GM20431 (cell line): ENCODE data around the gene MYH9.

ENCODE experiments used
- in situ Hi-C: fragments of 300-500 bp; cut with MseI, MboI; formaldehyde crosslinking; loops from one replicate; pipeline ENCODE4 v1.15.0; 2020; ENCODE audit warnings: low sequenced_read_pairs; ENCODE audit not compliant: unreplicated experiment

Gene MYH9

DNA sequence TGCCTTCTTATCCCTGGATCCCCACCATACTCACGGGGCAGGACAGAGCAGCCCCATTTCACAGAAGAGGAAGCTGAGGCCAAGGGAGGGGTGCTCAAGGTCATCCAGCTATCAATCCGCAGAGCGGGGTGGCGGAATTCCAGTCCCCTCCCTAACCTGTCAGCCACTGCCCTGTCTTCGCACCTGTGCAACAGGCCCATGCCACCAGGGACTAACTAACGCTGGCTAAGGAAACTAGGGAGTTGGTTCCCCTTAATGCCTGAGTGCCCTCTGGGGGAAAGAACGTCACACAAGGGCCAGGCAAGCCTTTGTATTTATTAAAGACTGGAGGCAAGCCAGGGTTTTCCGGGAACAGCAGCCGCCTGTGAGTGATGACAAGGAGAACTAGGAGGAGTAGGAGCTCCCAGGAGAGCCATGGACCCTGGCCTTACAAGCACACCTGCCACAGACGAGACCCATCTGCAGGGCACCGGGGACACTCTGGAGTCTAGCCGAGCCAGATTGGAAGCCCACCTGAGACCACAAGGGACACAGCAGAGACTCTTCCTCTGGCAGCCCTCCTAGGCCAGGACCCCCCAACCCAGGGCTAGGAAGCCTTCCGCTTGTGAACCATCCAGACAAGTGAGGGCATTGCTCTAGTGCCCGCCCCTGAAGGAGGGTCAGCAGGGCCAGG lies 64.4 kb downstream of the MYH9 start:
- in situ Hi-C loops: no loop called here

DNA sequence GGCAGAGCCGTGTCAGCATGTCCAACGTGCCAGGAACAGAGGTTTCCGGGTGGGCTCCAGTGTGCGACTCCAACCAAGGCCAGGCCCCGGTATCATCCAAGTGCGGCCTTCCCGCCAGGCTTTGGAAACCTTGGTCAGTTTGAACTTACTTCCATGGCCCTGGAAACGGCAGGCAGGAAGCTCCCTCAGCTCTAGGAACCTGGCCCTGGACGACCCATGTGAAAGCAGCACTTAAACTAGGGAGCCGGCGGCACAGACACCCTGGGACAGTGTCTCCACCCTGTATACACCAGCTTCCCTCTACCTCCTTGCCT lies 65.2 kb downstream of the MYH9 start:
- in situ Hi-C loops: no loop called here

DNA sequence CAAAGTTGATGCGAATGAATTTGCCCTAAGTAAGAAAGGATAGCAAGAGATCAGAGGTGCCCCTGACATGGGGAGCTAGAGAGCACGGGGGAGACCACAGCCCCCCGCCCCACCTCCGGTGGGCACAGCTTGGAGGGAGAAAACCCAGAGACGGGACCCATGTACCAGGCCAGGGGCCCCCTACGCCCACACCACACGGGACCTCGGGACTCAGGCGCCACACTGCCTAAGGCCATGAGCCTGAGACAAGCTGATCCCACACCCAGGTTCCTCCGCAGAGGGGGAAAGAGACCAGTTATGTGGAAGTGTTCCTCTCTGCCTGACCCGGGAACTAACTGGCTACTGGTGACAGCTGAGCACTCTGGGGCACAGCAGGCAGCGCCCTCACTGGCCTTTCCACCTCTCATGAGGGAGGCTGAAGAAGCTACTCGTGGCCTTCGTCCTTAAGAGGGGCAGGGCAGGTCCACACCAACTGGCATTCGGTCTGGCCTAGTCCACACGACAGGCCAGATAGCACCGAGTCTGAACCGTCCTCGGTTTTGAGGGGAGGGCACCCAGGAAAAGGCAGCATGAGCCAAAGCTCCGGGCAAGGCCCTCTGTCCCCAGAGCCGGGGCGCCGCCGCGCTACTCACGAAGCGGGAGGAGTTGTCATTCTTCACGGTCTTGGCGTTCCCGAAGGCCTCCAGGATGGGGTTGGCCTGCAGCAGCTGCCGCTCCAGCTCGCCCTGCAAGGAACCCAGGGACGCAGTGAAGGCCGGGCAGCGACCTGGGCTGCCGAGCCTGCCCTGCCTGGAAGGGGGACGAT lies 65.8 kb downstream of the MYH9 start:
- in situ Hi-C loops: no loop called here

DNA sequence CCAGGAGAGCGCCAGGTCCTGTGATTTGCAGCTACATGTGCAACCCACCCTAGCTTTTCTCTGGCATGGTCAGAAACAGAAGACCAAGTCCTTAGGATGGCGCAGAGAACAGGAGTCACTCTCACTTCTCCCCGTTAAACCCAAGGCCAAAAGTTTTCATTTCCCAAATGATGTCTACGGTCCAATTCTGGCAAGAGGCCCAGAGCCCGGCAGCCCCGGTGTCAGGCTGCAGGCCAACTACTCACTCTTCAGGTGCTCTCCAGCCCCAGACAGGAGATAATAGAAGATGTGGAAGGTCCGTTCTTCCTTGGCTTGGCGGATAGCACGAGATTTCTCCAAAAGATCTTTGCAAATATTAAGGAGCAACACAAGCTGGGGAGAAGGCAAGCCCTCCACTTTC lies 67.2 kb downstream of the MYH9 start:
- in situ Hi-C loops: no loop called here

DNA sequence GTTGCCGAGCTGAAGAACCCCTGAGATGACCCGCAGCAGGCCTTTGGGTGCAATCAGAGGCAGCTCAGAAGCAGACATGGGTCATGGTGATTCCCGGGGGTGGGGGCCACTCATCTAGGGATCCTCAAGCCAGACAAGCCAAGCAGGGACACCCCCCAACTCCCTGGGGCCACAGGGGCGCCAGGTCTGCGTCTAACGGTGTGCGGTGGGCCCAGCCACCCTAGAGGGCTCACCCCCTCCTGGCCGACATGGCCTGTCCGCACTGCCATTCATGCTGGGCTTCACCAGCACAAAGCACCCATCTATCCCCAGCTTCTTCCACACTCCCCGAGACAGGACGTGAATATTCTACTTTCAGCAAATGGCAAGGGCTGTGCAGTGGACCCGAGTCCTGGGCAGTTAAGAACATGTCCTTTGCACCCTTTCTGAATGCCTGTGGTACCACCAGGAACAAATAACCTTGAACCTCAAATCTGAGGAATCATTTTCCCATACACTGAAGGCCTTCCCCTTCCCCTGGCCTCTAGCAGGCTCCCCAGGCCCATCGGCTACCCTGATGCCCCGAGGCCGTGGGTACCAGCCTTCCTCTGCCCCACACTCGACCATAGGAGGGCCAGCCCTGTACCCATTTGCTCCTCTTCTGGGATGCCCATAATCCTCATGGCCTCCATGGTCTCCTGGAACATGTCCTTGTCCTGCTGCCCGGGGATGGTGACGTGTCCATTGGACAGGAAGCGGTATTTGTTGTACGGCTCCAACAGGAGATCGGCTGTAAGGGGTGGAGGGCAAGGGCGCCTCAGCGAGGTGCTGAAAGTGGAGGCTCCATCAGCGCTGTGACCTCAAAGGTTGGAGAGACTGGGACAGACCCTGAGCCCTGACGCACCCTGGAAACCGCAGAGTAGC lies 67.9 kb downstream of the MYH9 start:
- in situ Hi-C loops: no loop called here

DNA sequence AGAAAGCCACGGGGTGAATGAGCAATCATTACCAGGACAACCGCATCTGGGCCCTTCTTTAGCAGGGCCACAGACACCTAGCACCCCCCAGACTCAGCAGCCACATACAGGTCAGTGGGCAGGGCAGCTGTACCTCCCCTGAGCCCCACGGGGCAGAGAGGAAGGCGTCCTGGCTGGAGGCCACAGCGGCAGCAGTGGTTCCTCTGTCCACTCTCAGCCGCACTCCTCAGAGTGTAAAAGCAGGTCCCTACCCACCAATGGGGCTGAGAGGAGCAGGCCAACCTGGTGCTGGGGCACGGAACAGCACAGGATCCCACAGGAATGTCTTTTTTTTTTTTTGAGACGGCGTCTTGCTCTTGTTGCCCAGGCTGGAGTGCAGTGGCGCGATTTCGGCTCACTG lies 69.3 kb downstream of the MYH9 start:
- in situ Hi-C loops: no loop called here

DNA sequence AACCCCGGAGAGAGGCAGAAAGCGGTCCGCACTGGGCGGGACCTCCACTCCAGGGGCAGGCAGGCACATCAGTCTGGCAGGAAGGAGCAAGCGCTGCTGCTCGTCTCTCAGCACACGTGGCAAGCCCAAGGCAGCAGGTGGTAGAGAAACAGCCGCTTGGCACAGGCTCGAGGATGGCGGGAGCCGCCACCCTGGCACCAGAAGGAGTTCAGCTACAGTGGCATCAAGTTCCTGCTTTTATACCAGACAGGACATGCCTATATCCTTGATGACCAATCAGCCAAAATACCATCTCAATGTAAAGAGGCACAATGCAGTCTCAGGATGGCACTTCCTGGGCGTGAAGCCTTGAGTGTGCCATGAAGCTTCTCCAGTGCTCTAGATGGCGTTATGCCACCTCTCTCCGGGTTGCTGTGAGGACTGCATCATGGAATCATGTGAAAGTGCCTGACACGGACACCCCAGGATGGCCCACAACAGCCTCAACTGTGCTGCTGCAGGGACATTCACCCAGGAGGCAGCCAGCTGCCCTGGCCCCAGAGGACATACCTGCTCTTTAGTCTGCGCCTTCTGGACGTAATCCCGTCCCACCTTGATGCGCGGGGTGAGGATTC lies 70.0 kb downstream of the MYH9 start:
- in situ Hi-C loops: no loop called here

DNA sequence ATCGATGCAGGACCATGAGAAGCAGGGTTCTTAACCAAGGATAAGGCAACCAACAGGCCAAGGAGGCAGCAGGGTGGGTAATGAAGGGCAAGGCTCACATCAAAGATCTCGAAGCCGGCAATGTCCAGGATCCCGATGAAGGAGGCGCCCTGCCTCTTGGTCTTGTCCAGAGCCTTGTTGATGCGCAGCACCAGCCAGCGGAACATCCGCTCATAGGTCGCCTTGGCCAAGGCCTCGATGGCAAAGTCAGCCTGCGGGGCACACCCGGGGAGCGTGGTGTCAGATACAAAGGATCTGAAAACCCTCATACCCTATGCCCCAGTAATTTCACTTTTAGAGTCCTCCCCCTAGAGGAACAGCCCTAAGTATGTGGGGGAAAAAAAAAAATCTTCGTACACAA lies 71.3 kb downstream of the MYH9 start:
- in situ Hi-C loops: no loop called here

DNA sequence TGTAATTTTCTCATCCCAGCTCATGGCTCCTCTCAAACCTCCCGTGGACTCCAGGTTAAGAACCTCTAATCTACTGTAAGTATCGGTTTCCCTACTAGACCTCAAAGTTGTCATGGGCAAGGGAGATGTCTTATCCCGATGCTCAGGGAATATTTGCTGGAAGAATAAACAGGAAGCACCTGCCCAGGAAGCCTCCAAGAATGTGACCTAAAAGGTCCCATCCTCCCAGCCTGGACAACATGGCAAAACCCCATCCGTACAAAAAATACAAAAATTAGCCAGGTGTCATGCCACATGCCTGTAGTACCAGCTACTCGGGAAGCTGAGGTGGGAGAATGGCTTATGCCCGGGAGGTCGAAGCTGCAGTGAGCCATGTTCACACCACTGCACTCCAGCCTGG lies 72.4 kb downstream of the MYH9 start:
- in situ Hi-C loops: no loop called here

DNA sequence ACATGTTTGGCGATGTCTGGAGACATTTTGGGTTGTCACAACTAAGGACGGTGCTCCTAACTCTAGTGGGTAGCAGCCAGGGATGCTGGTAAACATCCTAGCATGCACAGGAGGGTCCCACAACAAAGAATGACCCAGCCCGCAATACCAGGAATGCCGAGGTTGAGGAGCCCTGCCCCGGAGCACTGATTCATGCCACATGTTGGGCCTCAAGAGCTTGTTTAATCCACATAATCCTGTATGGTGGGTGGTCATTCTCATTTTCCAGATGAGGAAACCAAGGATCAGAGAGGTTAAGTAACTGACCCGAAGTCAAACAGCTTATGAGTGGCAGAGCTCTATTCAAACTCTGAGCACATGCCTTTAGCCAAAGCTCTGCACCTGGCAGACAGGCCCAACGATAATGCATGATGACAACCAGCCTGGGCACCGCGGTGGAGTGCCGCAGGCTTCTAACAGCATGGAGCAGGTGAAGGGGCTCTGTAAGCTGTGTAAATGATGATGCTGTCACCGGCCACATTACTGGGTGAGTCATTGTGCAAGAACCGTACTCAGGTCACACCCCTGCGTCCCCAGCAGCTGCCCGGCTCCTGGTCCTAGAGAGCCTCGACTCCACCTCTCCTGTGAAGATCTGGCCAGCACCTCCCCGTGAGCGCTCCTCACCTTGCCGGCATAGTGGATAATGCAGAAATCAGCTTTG lies 76.2 kb downstream of the MYH9 start:
- in situ Hi-C loops: no loop called here

DNA sequence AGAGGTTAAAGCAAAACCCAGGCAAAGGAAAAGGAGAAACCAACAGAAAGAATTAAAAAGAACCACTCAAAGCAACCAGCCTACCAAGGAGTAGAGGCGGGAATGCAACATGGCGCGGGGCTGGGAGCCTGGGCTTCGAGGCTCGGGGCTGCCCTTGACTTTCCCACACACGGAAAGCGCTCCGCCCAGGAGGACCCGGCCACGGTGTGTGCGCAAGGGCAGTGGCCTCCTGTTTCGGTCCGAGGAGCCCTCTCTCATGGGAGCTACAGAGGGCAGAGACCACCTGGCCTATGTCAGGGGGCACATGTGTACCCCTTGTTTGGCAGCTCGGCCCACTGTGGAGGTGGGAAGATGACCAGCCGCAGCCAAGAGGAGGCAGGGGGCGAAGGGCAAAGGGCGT lies 78.9 kb downstream of the MYH9 start:
- in situ Hi-C loops: loop anchor here (10.0 kb wide), 1 partner anchor 156 kb away; no protein-coding TSS in a partner anchor

DNA sequence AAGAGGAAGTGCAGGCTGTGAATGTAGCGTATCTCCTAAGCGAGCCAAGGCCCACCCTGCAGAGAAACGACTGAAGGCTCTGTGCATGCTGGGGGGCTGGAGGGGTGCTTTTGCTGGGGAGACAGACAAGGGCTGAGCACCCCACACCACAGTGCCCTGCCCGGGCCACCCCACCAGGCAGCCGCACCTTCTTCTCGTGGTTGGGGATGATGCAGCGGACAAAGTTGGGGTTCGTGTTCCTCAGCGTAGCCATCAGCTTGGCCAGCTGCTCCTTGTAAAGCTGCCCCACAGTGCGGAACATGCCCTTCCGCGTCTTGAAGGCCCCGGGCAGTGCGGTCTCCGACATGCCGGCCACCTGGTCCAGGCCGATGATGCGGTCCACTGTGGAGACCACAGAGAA lies 81.5 kb downstream of the MYH9 start:
- in situ Hi-C loops: loop anchor here (10.0 kb wide), 1 partner anchor 159 kb away; no protein-coding TSS in a partner anchor

DNA sequence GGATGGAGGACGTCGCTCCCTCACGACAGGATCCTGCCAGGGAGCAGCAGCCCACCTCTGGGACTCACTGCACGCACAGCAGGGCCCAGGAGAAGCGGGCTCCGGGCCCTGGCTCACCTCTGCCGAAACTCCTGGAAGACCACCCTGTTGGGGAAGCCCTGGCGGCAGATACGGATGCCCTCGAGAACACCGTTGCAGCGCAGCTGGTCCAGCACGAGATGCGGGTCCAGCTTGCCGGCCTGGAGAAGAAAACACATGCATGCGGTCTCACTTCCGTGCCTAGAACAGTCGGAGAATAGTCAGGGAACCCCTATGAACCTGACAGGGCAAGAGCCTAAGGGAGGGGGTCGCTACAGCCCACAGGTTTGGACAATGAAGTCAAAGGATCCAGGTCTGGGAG lies 82.0 kb downstream of the MYH9 start:
- in situ Hi-C loops: loop anchor here (10.0 kb wide), 1 partner anchor 159 kb away; no protein-coding TSS in a partner anchor

DNA sequence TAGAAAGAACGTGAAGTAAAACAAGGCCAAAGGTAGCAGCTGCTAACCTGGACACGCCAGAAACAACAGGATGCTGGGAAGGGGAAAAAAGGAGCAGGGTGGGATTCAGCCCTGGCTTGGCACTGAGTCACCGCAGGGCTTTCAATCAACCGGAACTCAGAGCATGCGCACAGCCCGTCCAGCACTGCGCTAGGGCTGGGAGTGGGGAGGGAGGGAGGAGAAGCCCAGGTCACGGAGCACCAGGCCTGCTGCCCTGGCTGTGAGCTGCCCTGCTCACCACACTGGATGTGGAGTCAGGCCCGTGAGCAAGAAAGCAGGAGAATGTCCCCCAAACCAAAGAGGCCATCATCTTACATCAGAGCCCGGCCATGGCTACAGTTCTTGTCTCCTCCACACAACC lies 83.3 kb downstream of the MYH9 start:
- in situ Hi-C loops: loop anchor here (10.0 kb wide), 1 partner anchor 160 kb away; no protein-coding TSS in a partner anchor

DNA sequence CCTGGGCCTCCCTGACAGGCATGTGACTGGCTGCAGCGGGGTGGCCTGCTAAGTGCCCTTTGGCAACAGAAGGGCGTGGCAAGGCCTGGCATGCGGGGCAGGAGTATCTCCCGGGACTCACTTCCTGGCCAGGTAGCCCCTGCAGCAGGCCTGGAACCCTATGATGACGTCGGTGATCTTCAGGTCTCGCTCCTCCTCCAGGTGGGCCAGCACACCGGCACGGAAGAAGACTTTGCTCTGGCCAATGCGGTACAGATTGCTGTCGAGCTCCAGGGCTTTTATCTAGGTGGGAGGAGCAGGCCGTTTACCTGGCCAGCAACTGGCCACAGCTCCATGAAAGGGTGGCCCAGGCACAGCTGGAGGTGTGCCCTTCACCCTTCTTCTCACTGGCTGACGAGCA lies 83.9 kb downstream of the MYH9 start:
- in situ Hi-C loops: loop anchor here (10.0 kb wide), 1 partner anchor 161 kb away; no protein-coding TSS in a partner anchor

DNA sequence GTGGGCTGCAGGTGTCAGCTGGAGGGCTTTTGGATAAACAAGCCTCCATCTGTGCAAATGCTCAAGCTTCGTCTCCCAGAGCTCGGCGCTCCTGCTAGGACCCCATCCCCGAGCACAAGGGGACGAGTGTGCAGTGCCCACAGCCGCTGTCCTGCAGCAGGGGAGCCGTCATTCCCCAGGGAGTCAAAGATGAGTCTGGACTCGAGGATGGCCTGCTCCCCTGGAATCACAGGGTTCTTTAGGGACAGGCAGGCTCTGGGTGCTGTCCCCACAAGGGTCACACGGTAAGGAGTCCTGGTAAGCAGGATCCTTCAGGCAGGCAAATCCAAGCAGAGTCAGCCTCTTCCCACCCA lies 84.7 kb downstream of the MYH9 start:
- in situ Hi-C loops: loop anchor here (10.0 kb wide), 1 partner anchor 162 kb away; no protein-coding TSS in a partner anchor

DNA sequence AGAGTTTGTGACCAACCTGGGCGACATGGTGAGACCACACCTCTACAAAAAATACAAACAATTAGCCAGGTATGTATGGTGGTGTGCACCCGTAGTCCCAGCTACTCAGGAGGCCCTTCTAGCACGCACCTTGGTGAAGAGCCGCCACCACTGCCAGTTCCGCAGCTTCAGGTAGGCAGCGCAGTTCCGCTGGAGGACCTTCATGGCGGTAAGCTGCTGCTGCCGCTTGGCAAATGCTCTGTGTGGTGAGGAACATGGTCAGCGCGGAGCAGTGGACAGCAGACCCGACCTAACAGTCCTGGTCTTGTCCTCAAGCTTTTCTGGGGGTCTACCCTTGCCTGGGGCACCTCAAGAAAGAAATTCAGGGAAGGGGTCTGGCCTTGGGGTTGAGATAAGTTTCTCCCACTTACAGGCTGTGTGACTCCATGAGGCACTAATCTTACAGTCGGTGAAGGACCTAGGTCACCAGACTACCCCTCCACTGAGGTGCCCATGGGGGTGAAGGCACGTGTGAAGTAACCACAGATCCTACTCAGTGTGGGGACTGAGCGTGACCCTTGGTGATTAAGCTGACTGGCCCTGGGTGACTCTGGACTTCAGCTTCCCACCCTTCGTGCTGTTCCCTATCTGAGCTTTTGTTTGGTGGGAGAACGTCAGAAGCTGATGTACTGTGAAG lies 85.2 kb downstream of the MYH9 start:
- in situ Hi-C loops: loop anchor here (10.0 kb wide), 1 partner anchor 162 kb away; no protein-coding TSS in a partner anchor

DNA sequence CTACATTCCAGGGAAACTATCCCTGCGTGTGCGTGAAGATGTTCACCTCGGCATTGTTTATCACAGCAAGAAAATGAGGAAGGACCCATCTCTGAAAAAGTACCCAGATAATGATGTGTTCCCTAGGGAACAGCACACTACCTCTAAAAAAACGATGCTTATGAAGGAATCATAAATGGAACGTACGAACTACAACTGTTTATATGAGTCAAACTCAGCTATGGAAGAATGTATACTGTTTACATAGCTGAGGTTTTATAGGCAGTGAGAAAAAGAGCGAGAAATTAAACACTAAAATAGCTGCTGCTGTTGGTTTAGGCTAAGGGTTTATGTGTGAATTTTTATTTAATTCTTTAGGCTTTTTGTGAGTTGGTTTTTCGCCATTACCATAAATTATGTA lies 85.9 kb downstream of the MYH9 start:
- in situ Hi-C loops: loop anchor here (10.0 kb wide), 1 partner anchor 163 kb away; no protein-coding TSS in a partner anchor

DNA sequence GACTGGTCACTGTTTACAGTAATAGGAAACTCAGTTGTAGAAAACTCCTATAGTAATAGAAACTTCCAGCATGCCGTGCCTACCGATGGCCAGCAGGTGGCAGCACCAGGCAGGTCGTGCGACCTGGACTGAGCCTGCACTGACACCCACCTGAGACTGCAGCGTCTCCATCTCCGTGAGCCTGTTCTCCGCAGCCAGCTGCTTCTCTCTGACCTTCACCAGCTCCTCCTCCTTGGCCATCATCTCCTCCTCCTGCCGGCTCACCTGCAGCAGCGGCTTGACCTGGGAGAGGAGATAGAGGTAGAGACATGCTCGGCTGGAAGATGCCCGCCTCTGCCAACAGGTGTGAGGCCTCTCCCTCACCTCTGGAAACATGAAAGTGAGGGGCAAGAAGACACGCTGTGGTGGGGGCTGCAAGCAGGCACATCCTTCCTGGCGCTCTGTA lies 86.4 kb downstream of the MYH9 start:
- in situ Hi-C loops: loop anchor here (10.0 kb wide), 1 partner anchor 163 kb away; no protein-coding TSS in a partner anchor
